ENCODE results near the gene LNPK. TPM values are rescaled to one million over a fixed set of nuclear protein-coding genes. Genes with fewer than 3 reads are reported as not detected.

Gene LNPK
- total RNA-seq, 4 donors from 2014 or later = 18.0 to 33.6 (median 25.7) TPM

- Histone ChIP-seq H3K4me1 (no peaks in the 10 kb centered on the region), H3K9me3 (no peaks in the 10 kb centered on the region), H3K4me3 (no peak overlapping the region), H3K27ac (no peak overlapping the region), H3K36me3 (peaks cover 0 to 23% (median 4%) of the 10 kb centered on the region in 4 donors), H3K27me3 (no peaks in the 10 kb centered on the region)
- in situ Hi-C loops (cut with MboI; ENCODE audit: low pct_ligation_motif_present in 1 of 4, low pct_unique_long_range_greater_than_20kb in 1 of 4, low sequenced_read_pairs in 3 of 4) (no loop called here), intact Hi-C loops (cut with DNase I; ENCODE audit: low total_unique reads) (no loop called here)
- no peak for TF ChIP-seq EP300 (IDR thresholded peaks at IDR 0.05; ENCODE audit: low read depth)
- TF ChIP-seq POLR2AphosphoS5 (IDR thresholded peaks at IDR 0.05) = no peak
- TF ChIP-seq, protein P1, sequence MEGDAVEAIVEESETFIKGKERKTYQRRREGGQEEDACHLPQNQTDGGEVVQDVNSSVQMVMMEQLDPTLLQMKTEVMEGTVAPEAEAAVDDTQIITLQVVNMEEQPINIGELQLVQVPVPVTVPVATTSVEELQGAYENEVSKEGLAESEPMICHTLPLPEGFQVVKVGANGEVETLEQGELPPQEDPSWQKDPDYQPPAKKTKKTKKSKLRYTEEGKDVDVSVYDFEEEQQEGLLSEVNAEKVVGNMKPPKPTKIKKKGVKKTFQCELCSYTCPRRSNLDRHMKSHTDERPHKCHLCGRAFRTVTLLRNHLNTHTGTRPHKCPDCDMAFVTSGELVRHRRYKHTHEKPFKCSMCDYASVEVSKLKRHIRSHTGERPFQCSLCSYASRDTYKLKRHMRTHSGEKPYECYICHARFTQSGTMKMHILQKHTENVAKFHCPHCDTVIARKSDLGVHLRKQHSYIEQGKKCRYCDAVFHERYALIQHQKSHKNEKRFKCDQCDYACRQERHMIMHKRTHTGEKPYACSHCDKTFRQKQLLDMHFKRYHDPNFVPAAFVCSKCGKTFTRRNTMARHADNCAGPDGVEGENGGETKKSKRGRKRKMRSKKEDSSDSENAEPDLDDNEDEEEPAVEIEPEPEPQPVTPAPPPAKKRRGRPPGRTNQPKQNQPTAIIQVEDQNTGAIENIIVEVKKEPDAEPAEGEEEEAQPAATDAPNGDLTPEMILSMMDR (IDR thresholded peaks at IDR 0.05) = no peak
- no peak for TF ChIP-seq POLR2A (IDR thresholded peaks at IDR 0.05)
- WGBS, 2 donors (ENCODE audit: low coverage in 1 of 2) = 85 to 100% methylated on average over 1 to 2 of the region's 2 CpGs
- DNase-seq = no peak
Observed at GRCh38 chr2:175976391-175977157, 25.5 kb downstream of the LNPK start.

DNA sequence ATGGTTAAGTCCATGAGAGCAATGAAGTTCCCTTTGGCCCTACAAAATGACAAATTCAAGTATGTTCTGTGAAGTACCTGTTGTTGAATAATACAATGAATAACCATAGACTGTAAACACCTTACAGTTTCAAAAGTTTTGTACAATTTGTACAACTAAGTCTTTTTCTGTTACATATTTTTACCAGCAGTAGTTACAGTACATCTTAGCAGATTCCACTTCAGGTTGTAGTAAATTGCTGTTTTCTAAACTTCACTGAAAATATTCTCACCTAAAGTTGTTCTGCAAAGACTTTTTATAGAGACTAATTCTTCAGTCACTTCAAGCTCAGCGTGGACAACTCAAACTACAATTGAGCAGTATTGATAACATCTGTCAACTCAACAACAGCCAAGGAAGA is 28.7 kb downstream of the LNPK start:
- Histone ChIP-seq H3K36me3 (peaks cover 0 to 10% (median 2%) of the 10 kb centered on the region in 4 donors), H3K4me3 (no peak overlapping the region), H3K27ac (no peak overlapping the region), H3K27me3 (no peaks in the 10 kb centered on the region), H3K4me1 (no peaks in the 10 kb centered on the region), H3K9me3 (no peaks in the 10 kb centered on the region)
- intact Hi-C loops (cut with DNase I; ENCODE audit: low total_unique reads) (no loop called here), in situ Hi-C loops (cut with MboI; ENCODE audit: low pct_ligation_motif_present in 1 of 4, low pct_unique_long_range_greater_than_20kb in 1 of 4, low sequenced_read_pairs in 3 of 4) (no loop called here)
- 93% methylated on average over 1 of the region's 1 CpG; no CpG with 5 or more reads in 1 of the 2 donors for WGBS, 2 donors (ENCODE audit: low coverage in 1 of 2)
- TF ChIP-seq POLR2AphosphoS5 (IDR thresholded peaks at IDR 0.05) (no peak), EP300 (IDR thresholded peaks at IDR 0.05; ENCODE audit: low read depth) (no peak), POLR2A (IDR thresholded peaks at IDR 0.05) (no peak)
- TF ChIP-seq, protein P1 (IDR thresholded peaks at IDR 0.05) = no peak
- no peak for DNase-seq

- H3K27me3 ChIP-seq = no peaks in the 10 kb centered on the region
- H3K36me3 ChIP-seq = peaks cover 0 to 6% (median 0%) of the 10 kb centered on the region in 4 donors
- no peak overlapping the region for H3K27ac ChIP-seq
- no peak for DNase-seq
- WGBS, 2 donors (ENCODE audit: low coverage in 1 of 2) = 92 to 94% methylated on average over 3 of the region's 3 CpGs
- no peak for TF ChIP-seq EP300 (IDR thresholded peaks at IDR 0.05; ENCODE audit: low read depth)
- no peak for TF ChIP-seq POLR2AphosphoS5 (IDR thresholded peaks at IDR 0.05)
- TF ChIP-seq POLR2A (IDR thresholded peaks at IDR 0.05) = no peak
- TF ChIP-seq, protein P1 (IDR thresholded peaks at IDR 0.05) = no peak
- in situ Hi-C loops (cut with MboI; ENCODE audit: low pct_ligation_motif_present in 1 of 4, low pct_unique_long_range_greater_than_20kb in 1 of 4, low sequenced_read_pairs in 3 of 4) = no loop called here
- H3K9me3 ChIP-seq = no peaks in the 10 kb centered on the region
- intact Hi-C loops (cut with DNase I; ENCODE audit: low total_unique reads) = no loop called here
- no peaks in the 10 kb centered on the region for H3K4me1 ChIP-seq
- no peak overlapping the region for H3K4me3 ChIP-seq
Observed at GRCh38 chr2:175966839-175967238, 35.2 kb downstream of the LNPK start.

- H3K27me3 ChIP-seq = no peaks in the 10 kb centered on the region
- no peak overlapping the region for H3K4me3 ChIP-seq
- no peak for DNase-seq
- 95 to 100% methylated on average over 1 to 3 of the region's 3 CpGs for WGBS, 2 donors (ENCODE audit: low coverage in 1 of 2)
- no peaks in the 10 kb centered on the region for H3K9me3 ChIP-seq
- peaks cover 0 to 6% (median 0%) of the 10 kb centered on the region in 4 donors for H3K36me3 ChIP-seq
- in situ Hi-C loops (cut with MboI; ENCODE audit: low pct_ligation_motif_present in 1 of 4, low pct_unique_long_range_greater_than_20kb in 1 of 4, low sequenced_read_pairs in 3 of 4) = no loop called here
- no peaks in the 10 kb centered on the region for H3K4me1 ChIP-seq
- TF ChIP-seq EP300 (IDR thresholded peaks at IDR 0.05; ENCODE audit: low read depth) = no peak
- TF ChIP-seq POLR2A (IDR thresholded peaks at IDR 0.05) = no peak
- TF ChIP-seq, protein P1 (IDR thresholded peaks at IDR 0.05) = no peak
- no peak for TF ChIP-seq POLR2AphosphoS5 (IDR thresholded peaks at IDR 0.05)
- intact Hi-C loops (cut with DNase I; ENCODE audit: low total_unique reads) = no loop called here
- H3K27ac ChIP-seq = no peak overlapping the region
Observed at GRCh38 chr2:175965773-175966172, 36.3 kb downstream of the LNPK start.
